HEK293 (cell line): ENCODE data around the gene RABEP1.

Source experiments
- CTCF ChIA-PET: fragments of 350-600 bp; formaldehyde crosslinking; extraction: SDS; loops from one replicate; lab custom pipeline; 2021; ENCODE audit warnings: antibody characterized with exemption; lab: Yijun Ruan, JAX
- POLR2A ChIA-PET: fragments of 300-600 bp; formaldehyde crosslinking; extraction: SDS; loops from one replicate; lab custom pipeline; 2020; ENCODE audit warnings: antibody characterized with exemption, inconsistent platforms; lab: Yijun Ruan, JAX
- H3K27ac ChIP-seq: fragments of 200-500 bp; sonication (Bioruptor generic); 2 replicates; pipeline ENCODE4 v1.5.1; 2014; ENCODE audit warnings: low read depth, low read length, control low read depth, inconsistent platforms; ENCODE audit errors: extremely low read depth
- H3K36me3 ChIP-seq, 2 experiments: fragments of 200-500 bp in 1 of 2; sonication (Bioruptor generic) in 1 of 2; 1 replicate in 1 of 2; 2 replicates in 1 of 2; pipeline ENCODE4 v1.5.1; 2014 to 2017; ENCODE audit warnings: inconsistent platforms in 2 of 2, low read length in 2 of 2; ENCODE audit not compliant: control insufficient read depth in 2 of 2, insufficient read depth in 1 of 2
- H3K4me1 ChIP-seq: fragments of 200-500 bp; sonication (Bioruptor generic); 2 replicates; pipeline ENCODE4 v1.5.1; 2014; ENCODE audit warnings: mild to moderate bottlenecking, low read length, inconsistent platforms; ENCODE audit not compliant: control insufficient read depth, insufficient read depth
- H3K4me3 ChIP-seq: 2 replicates; pipeline ENCODE4 v1.5.1; 2011; ENCODE audit warnings: low read depth, mild to moderate bottlenecking, control low read depth, low read length, moderate library complexity
- H3K9me3 ChIP-seq: fragments of 200-500 bp; sonication (Bioruptor generic); 2 replicates; pipeline ENCODE4 v1.5.1; 2014; ENCODE audit warnings: low read depth, low read length, inconsistent platforms; ENCODE audit not compliant: control insufficient read depth, insufficient read depth
- BCL11A ChIP-seq: fragments of 450-650 bp; formaldehyde crosslinking; IDR thresholded peaks from 2 replicates; pipeline ENCODE4 v1.5.1; 2016; ENCODE audit warnings: low read depth, missing biosample characterization, missing genetic modification characterization
- KLF10 ChIP-seq: fragments of 450-650 bp; IDR thresholded peaks from 2 replicates; pipeline ENCODE4 v1.5.1; 2018; ENCODE audit warnings: missing biosample characterization, mild to moderate bottlenecking, missing genetic modification characterization
- MZF1 ChIP-seq: fragments of 450-650 bp; formaldehyde crosslinking; IDR thresholded peaks from 2 replicates; pipeline ENCODE4 v1.5.1; 2017; ENCODE audit warnings: missing biosample characterization, missing genetic modification characterization, borderline replicate concordance
- ZBTB48 ChIP-seq: fragments of 450-650 bp; formaldehyde crosslinking; IDR thresholded peaks from 2 replicates; pipeline ENCODE4 v1.5.1; 2016; ENCODE audit warnings: missing biosample characterization, missing genetic modification characterization
- ZBTB8A ChIP-seq: fragments of 450-650 bp; formaldehyde crosslinking; IDR thresholded peaks from 2 replicates; pipeline ENCODE4 v1.5.1; 2016; ENCODE audit warnings: missing biosample characterization, missing genetic modification characterization
- ZFHX2 ChIP-seq: fragments of 450-650 bp; formaldehyde crosslinking; conservative IDR thresholded peaks from 2 replicates; pipeline ENCODE4 v1.5.1; 2016; ENCODE audit warnings: missing biosample characterization, missing genetic modification characterization
- ZNF146 ChIP-seq: fragments of 450-650 bp; formaldehyde crosslinking; IDR thresholded peaks from 2 replicates; pipeline ENCODE4 v1.5.1; 2016; ENCODE audit warnings: missing biosample characterization, missing genetic modification characterization
- ZNF169 ChIP-seq: fragments of 450-650 bp; formaldehyde crosslinking; IDR thresholded peaks from 2 replicates; pipeline ENCODE4 v1.5.1; 2016; ENCODE audit warnings: missing biosample characterization, missing genetic modification characterization
- ZNF223 ChIP-seq: fragments of 450-650 bp; formaldehyde crosslinking; IDR thresholded peaks from 2 replicates; pipeline ENCODE4 v1.5.1; 2016; ENCODE audit warnings: missing biosample characterization, missing genetic modification characterization
- ZNF37A ChIP-seq: fragments of 450-650 bp; IDR thresholded peaks from 2 replicates; pipeline ENCODE4 v1.5.1; 2018; ENCODE audit warnings: missing biosample characterization, missing genetic modification characterization
- ZNF404 ChIP-seq: fragments of 450-650 bp; formaldehyde crosslinking; IDR thresholded peaks from 2 replicates; pipeline ENCODE4 v1.5.1; 2017; ENCODE audit warnings: missing biosample characterization, missing genetic modification characterization
- ZNF433 ChIP-seq: fragments of 450-650 bp; formaldehyde crosslinking; IDR thresholded peaks from 2 replicates; pipeline ENCODE4 v1.5.1; 2016; ENCODE audit warnings: missing biosample characterization, missing genetic modification characterization, low read depth
- ZNF585B ChIP-seq: fragments of 450-650 bp; formaldehyde crosslinking; IDR thresholded peaks from 2 replicates; pipeline ENCODE4 v1.5.1; 2016; ENCODE audit warnings: missing biosample characterization, missing genetic modification characterization
- ZNF623 ChIP-seq: fragments of 450-650 bp; formaldehyde crosslinking; IDR thresholded peaks from 2 replicates; pipeline ENCODE4 v1.5.1; 2016; ENCODE audit warnings: missing biosample characterization, missing genetic modification characterization
- ZNF664 ChIP-seq: fragments of 450-650 bp; formaldehyde crosslinking; IDR thresholded peaks from 2 replicates; pipeline ENCODE4 v1.5.1; 2016; ENCODE audit warnings: missing biosample characterization, missing genetic modification characterization
- ZSCAN16 ChIP-seq: fragments of 450-650 bp; formaldehyde crosslinking; IDR thresholded peaks from 2 replicates; pipeline ENCODE4 v1.5.1; 2016; ENCODE audit warnings: missing biosample characterization, missing genetic modification characterization
- ZSCAN23 ChIP-seq: fragments of 450-650 bp; formaldehyde crosslinking; IDR thresholded peaks from 2 replicates; pipeline ENCODE4 v1.5.1; 2016; ENCODE audit warnings: missing biosample characterization, missing genetic modification characterization
- ZXDB ChIP-seq: fragments of 450-650 bp; formaldehyde crosslinking; IDR thresholded peaks from 2 replicates; pipeline ENCODE4 v1.5.1; 2016; ENCODE audit warnings: missing biosample characterization, missing genetic modification characterization
- TF ChIP-seq, protein P1 (sequence below): fragments of 450-650 bp; formaldehyde crosslinking; conservative IDR thresholded peaks from 2 replicates; pipeline ENCODE4 v1.5.1; 2016; ENCODE audit warnings: low read depth, missing biosample characterization, missing genetic modification characterization
- TF ChIP-seq, protein P2 (sequence below): fragments of 450-650 bp; formaldehyde crosslinking; IDR thresholded peaks from 2 replicates; pipeline ENCODE4 v1.5.1; 2016; ENCODE audit warnings: missing biosample characterization, missing genetic modification characterization
- TF ChIP-seq, protein P3 (sequence below): fragments of 450-650 bp; formaldehyde crosslinking; IDR thresholded peaks from 2 replicates; pipeline ENCODE4 v1.5.1; 2016; ENCODE audit warnings: missing biosample characterization, missing genetic modification characterization

RABEP1 gene

DNA sequence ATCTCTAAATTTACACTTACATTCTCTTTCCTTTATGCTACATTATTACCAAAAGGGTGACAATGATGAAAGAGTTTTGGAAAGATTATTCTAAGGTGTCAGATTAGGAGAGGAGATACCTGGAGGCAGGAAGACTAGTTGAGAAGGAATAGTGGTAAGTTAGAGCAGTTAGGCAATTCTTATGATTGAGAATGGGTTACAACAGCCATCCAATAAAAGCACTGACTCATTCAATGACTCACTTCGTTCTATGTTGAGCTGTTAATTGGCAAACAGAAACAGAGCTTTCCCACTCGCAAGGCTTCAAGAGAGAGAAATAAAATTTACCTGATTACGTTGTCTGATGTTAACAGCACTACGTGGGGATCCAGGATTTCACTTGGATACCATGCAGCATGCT, 131.6 kb downstream of the RABEP1 start (continued):
- TF ChIP-seq, protein P1, sequence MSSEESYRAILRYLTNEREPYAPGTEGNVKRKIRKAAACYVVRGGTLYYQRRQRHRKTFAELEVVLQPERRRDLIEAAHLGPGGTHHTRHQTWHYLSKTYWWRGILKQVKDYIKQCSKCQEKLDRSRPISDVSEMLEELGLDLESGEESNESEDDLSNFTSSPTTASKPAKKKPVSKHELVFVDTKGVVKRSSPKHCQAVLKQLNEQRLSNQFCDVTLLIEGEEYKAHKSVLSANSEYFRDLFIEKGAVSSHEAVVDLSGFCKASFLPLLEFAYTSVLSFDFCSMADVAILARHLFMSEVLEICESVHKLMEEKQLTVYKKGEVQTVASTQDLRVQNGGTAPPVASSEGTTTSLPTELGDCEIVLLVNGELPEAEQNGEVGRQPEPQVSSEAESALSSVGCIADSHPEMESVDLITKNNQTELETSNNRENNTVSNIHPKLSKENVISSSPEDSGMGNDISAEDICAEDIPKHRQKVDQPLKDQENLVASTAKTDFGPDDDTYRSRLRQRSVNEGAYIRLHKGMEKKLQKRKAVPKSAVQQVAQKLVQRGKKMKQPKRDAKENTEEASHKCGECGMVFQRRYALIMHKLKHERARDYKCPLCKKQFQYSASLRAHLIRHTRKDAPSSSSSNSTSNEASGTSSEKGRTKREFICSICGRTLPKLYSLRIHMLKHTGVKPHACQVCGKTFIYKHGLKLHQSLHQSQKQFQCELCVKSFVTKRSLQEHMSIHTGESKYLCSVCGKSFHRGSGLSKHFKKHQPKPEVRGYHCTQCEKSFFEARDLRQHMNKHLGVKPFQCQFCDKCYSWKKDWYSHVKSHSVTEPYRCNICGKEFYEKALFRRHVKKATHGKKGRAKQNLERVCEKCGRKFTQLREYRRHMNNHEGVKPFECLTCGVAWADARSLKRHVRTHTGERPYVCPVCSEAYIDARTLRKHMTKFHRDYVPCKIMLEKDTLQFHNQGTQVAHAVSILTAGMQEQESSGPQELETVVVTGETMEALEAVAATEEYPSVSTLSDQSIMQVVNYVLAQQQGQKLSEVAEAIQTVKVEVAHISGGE (tag by site-specific recombination): no peak
- TF ChIP-seq ZNF664 (tag by site-specific recombination): no peak; the same call in 1 of the 2 replicates
- no peak for TF ChIP-seq ZNF37A (tag by site-specific recombination)
- TF ChIP-seq ZNF585B (tag by site-specific recombination): no peak
- TF ChIP-seq KLF10 (tag by site-specific recombination): no peak
- no peak for TF ChIP-seq ZBTB48 (tag by site-specific recombination)
- TF ChIP-seq ZNF433 (tag by site-specific recombination): no peak
- TF ChIP-seq, all 188 proteins: peak for 39

DNA sequence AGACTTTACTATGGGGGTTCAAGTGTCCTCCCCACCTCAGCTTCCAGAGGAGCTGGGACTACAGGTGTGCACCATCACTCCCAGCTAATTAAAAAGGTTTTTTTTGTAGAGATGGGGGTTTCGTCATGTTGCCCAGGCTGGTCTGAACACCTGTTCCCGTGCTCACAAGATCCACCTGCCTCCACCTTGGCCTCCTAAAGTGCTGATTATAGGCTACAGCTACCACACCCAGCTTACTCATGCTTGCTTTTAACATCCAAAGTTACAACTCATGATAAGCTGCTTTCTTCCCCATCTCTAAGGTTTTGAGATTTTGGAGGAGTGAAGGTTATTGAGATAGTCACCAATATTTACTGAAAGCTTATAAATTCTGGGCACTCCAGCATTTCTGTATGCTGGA, 134.8 kb downstream of the RABEP1 start:
- TF ChIP-seq ZNF404 (no peak), MZF1 (tag by site-specific recombination) (no peak), ZBTB8A (tag by site-specific recombination) (no peak), ZSCAN16 (tag by site-specific recombination) (no peak), ZNF146 (tag by site-specific recombination) (no peak), BCL11A (tag by site-specific recombination) (no peak), ZSCAN23 (no peak), ZNF169 (no peak), ZXDB (tag by site-specific recombination) (no peak), ZFHX2 (tag by site-specific recombination) (no peak), ZNF623 (tag by site-specific recombination) (no peak), ZNF223 (no peak)
- TF ChIP-seq, protein P2, sequence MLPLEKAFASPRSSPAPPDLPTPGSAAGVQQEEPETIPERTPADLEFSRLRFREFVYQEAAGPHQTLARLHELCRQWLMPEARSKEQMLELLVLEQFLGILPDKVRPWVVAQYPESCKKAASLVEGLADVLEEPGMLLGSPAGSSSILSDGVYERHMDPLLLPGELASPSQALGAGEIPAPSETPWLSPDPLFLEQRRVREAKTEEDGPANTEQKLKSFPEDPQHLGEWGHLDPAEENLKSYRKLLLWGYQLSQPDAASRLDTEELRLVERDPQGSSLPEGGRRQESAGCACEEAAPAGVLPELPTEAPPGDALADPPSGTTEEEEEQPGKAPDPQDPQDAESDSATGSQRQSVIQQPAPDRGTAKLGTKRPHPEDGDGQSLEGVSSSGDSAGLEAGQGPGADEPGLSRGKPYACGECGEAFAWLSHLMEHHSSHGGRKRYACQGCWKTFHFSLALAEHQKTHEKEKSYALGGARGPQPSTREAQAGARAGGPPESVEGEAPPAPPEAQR: no peak
- TF ChIP-seq, protein P3, sequence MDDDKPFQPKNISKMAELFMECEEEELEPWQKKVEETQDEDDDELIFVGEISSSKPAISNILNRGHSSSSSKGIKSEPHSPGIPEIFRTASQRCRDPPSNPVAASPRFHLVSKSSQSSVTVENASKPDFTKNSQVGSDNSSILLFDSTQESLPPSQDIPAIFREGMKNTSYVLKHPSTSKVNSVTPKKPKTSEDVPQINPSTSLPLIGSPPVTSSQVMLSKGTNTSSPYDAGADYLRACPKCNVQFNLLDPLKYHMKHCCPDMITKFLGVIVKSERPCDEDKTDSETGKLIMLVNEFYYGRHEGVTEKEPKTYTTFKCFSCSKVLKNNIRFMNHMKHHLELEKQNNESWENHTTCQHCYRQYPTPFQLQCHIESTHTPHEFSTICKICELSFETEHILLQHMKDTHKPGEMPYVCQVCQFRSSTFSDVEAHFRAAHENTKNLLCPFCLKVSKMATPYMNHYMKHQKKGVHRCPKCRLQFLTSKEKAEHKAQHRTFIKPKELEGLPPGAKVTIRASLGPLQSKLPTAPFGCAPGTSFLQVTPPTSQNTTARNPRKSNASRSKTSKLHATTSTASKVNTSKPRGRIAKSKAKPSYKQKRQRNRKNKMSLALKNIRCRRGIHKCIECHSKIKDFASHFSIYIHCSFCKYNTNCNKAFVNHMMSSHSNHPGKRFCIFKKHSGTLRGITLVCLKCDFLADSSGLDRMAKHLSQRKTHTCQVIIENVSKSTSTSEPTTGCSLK: no peak
- peaks cover 56 to 59% of the 10 kb centered on the region in 2 experiments for H3K36me3 ChIP-seq
- no peak overlapping the region for H3K27ac ChIP-seq
- ChIA-PET POLR2A (interaction anchor here (1.3 to 3.8 kb wide), 2 partner anchors 13 kb away, joined by 4 to 43 read pairs; no protein-coding TSS in a partner anchor), CTCF (interaction anchor here (0.6 to 1.4 kb wide), 3 partner anchors 17 to 51 kb away, joined by 3 to 15 read pairs (median 4); partner anchors contain the start of gene C1QBP)
- no peak overlapping the region for H3K4me3 ChIP-seq
- no peaks in the 10 kb centered on the region; the same call in 1 of the 2 replicates for H3K4me1 ChIP-seq
- no peaks in the 10 kb centered on the region for H3K9me3 ChIP-seq
